Endothelial cell of umbilical vein (primary cell): Measurements from ENCODE around the gene ZNF354C. TPM values are rescaled to one million over a fixed set of nuclear protein-coding genes. Genes with fewer than 3 reads are reported as not detected.

ENCODE experiments used
- BruUV-seq: library from RNA; stranded (reverse); fragments of 400-500 nt; replicated peaks from 2 replicates; lab custom pipeline; 2021; lab: Mats Ljungman, UMichigan
- CTCF ChIA-PET: fragments of 300-600, 350-600 bp; sonication (Branson Sonifier 250); formaldehyde crosslinking; loops from one replicate; lab custom pipeline; 2021; ENCODE audit warnings: antibody characterized with exemption, inconsistent platforms; lab: Charles Lee
- POLR2A ChIA-PET: fragments of 300-600, 350-600 bp; sonication (Branson Sonifier 250); formaldehyde crosslinking; loops from one replicate; lab custom pipeline; 2021; ENCODE audit warnings: antibody characterized with exemption, inconsistent platforms; lab: Charles Lee
- DNase-seq: peaks from one replicate; pipeline ENCODE4 v3.0.0-alpha.2; 2011; ENCODE audit warnings: low read depth, low spot score
- FAIRE-seq: peaks from 2 replicates; lab custom pipeline; 2011; peaks lifted over from hg19 to GRCh38; lab: Jason Lieb, UNC
- H2AFZ ChIP-seq: 2 replicates; pipeline ENCODE4 v1.6.0; 2012; ENCODE audit warnings: low read depth, low read length, control low read depth, inconsistent platforms
- H3K27ac ChIP-seq: 2 replicates; pipeline ENCODE4 v1.5.1; 2011; ENCODE audit warnings: low read depth, mild to moderate bottlenecking, control low read depth, low read length, moderate library complexity; ENCODE audit not compliant: insufficient read depth
- H3K27me3 ChIP-seq, 2 experiments: 2 replicates each; pipeline versions ENCODE4 v1.6.0 to v1.6.1; 2011; ENCODE audit warnings: low read length in 2 of 2, mixed read lengths in 1 of 2; ENCODE audit not compliant: control insufficient read depth in 2 of 2, insufficient read depth in 2 of 2
- H3K36me3 ChIP-seq, 2 experiments: 2 replicates in 1 of 2; 3 replicates in 1 of 2; pipeline ENCODE4 v1.5.1; 2011; ENCODE audit warnings: low read length in 2 of 2, mild to moderate bottlenecking in 1 of 2, moderate library complexity in 1 of 2; ENCODE audit not compliant: control insufficient read depth in 2 of 2, insufficient read depth in 2 of 2; ENCODE audit errors: extremely low read depth in 1 of 2
- H3K4me1 ChIP-seq: 3 replicates; pipeline ENCODE4 v1.5.1; 2011; ENCODE audit warnings: mild to moderate bottlenecking, low read length; ENCODE audit not compliant: control insufficient read depth, insufficient read depth; ENCODE audit errors: extremely low read depth
- H3K4me2 ChIP-seq: 2 replicates; pipeline ENCODE4 v1.6.1; 2011; ENCODE audit warnings: low read length, control low read depth, mixed read lengths; ENCODE audit not compliant: insufficient read depth
- H3K4me3 ChIP-seq, 3 experiments: fragments of 200-600 bp in 1 of 3; sonication (generic), shearing (Covaris generic) in 1 of 3; replicated peaks in 1 of 3; 2 replicates each; pipeline ENCODE4 v1.5.1; 2011 to 2016; ENCODE audit warnings: control low read depth in 3 of 3, low read length in 3 of 3, mild to moderate bottlenecking in 2 of 3, inconsistent platforms in 1 of 3, low read depth in 1 of 3, moderate library complexity in 1 of 3; ENCODE audit not compliant: insufficient read depth in 1 of 3
- H3K79me2 ChIP-seq: 2 replicates; pipeline ENCODE4 v1.6.0; 2012; ENCODE audit warnings: low read length, inconsistent platforms; ENCODE audit not compliant: control insufficient read depth, insufficient read depth
- H3K9ac ChIP-seq: replicated peaks from 2 replicates; pipeline ENCODE3; 2011; ENCODE audit warnings: low read length, control low read depth; ENCODE audit not compliant: insufficient read depth; ENCODE audit errors: extremely low read depth
- H3K9me1 ChIP-seq: replicated peaks from 3 replicates; pipeline ENCODE4 v1.6.0; 2011; ENCODE audit warnings: mild to moderate bottlenecking, low read length; ENCODE audit not compliant: control insufficient read depth, insufficient read depth; ENCODE audit errors: extremely low read depth
- H3K9me3 ChIP-seq: replicated peaks from 2 replicates; pipeline ENCODE4 v1.5.1; 2012; ENCODE audit warnings: low read length, inconsistent platforms; ENCODE audit not compliant: control insufficient read depth, insufficient read depth
- H4K20me1 ChIP-seq: replicated peaks from 2 replicates; pipeline ENCODE3; 2011; ENCODE audit warnings: mild to moderate bottlenecking, low read length; ENCODE audit not compliant: control insufficient read depth, insufficient read depth; ENCODE audit errors: extremely low read depth
- EZH2 ChIP-seq: IDR thresholded peaks from 2 replicates; pipeline ENCODE4 v1.6.1; 2012; ENCODE audit warnings: borderline replicate concordance, low read depth, mild to moderate bottlenecking, moderate library complexity, low read length, inconsistent platforms; ENCODE audit not compliant: severe bottlenecking
- FOS ChIP-seq: IDR thresholded peaks from 2 replicates; pipeline ENCODE4 v1.6.1; 2011; ENCODE audit warnings: mild to moderate bottlenecking, low read length, moderate library complexity, borderline replicate concordance; ENCODE audit not compliant: insufficient read depth
- GATA2 ChIP-seq: IDR thresholded peaks from 2 replicates; pipeline ENCODE4 v1.7.0; 2011; ENCODE audit warnings: low read depth, mild to moderate bottlenecking, moderate library complexity, mixed read lengths, low read length; ENCODE audit not compliant: insufficient read length, insufficient read depth
- JUN ChIP-seq: IDR thresholded peaks from 2 replicates; pipeline ENCODE4 v1.6.1; 2011; ENCODE audit warnings: borderline replicate concordance, low read depth; ENCODE audit not compliant: insufficient read length, insufficient read depth
- POLR2A ChIP-seq: IDR thresholded peaks from 2 replicates; pipeline ENCODE4 v1.6.1; 2012; ENCODE audit warnings: low read depth, mild to moderate bottlenecking, control low read depth, low read length
- POLR2AphosphoS5 ChIP-seq: IDR thresholded peaks from 2 replicates; pipeline ENCODE4 v1.6.1; 2012; ENCODE audit warnings: low read depth, mild to moderate bottlenecking, control low read depth, low read length, moderate library complexity; ENCODE audit not compliant: insufficient read depth
- dilution Hi-C: fragments of 300-500 bp; cut with MboI; formaldehyde crosslinking; loops from one replicate; pipeline ENCODE4 v1.15.0; 2019; ENCODE audit warnings: low sequenced_read_pairs; ENCODE audit not compliant: extremely low pct_ligation_motif_present
- intact Hi-C: fragments of 100-400 bp; cut with micrococcal nuclease; formaldehyde crosslinking; loops from one replicate; pipeline ENCODE4 v1.10.0; 2022
- polyA plus RNA-seq, 4 experiments: library from polyadenylated mRNA; depleted of rRNA in 3 of 4; stranded (reverse) in 3 of 4; unstranded in 1 of 4; fragments of >200 nt; gene quantifications; 2 replicates each; pipeline versions ENCODE4 v1.2.1 to v1.2.3, GENCODE V29; 2011 to 2012; ENCODE audit warnings: missing spikeins in 1 of 4
- total RNA-seq: library from RNA; stranded (reverse); gene quantifications from 2 replicates; pipeline ENCODE4 v1.2.3, GENCODE V29; 2021
- TF ChIP-seq, protein P1 (sequence below): IDR thresholded peaks from 2 replicates; pipeline ENCODE4 v1.6.1; 2011; ENCODE audit not compliant: insufficient read depth, insufficient read length

The ZNF354C gene
- total and polyA plus RNA-seq, 2 donors (not counting 3 experiments of a cell fraction or from before 2014, with no cell fraction given), result 1.5 to 4.7 TPM

GRCh38 chr5:179055436-179055835 is 4.7 kb upstream of the ZNF354C start:
- no TSS peak for BruUV-seq
- H3K27me3 ChIP-seq, result no peaks in the 10 kb centered on the region
- intact Hi-C loops, result no loop called here

GRCh38 chr5:179055841-179056240 is 4.3 kb upstream of the ZNF354C start:
- no peaks in the 10 kb centered on the region for H3K79me2 ChIP-seq
- H3K27me3 ChIP-seq, result no peaks in the 10 kb centered on the region
- BruUV-seq, result no TSS peak
- H3K9ac ChIP-seq, result no peak overlapping the region
- no peak overlapping the region for H3K4me2 ChIP-seq
- ChIA-PET POLR2A (no interaction called here), CTCF (no interaction called here)
- H4K20me1 ChIP-seq, result no peaks in the 10 kb centered on the region
- H3K9me3 ChIP-seq, result no peaks in the 10 kb centered on the region
- dilution Hi-C loops, result no loop called here
- H3K4me1 ChIP-seq, result peaks cover 2% of the 10 kb centered on the region
- intact Hi-C loops, result no loop called here
- no peak for TF ChIP-seq GATA2
- TF ChIP-seq EZH2, result no peak
- TF ChIP-seq FOS, result no peak
- TF ChIP-seq, protein P1, sequence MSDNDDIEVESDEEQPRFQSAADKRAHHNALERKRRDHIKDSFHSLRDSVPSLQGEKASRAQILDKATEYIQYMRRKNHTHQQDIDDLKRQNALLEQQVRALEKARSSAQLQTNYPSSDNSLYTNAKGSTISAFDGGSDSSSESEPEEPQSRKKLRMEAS, result no peak
- no peak for TF ChIP-seq JUN
- no peaks in the 10 kb centered on the region for H3K9me1 ChIP-seq
- no peak overlapping the region for H3K4me3 ChIP-seq
- FAIRE-seq (no peak), DNase-seq (no peak)
- H3K27ac ChIP-seq, result no peak overlapping the region
- no peak overlapping the region for H2AFZ ChIP-seq
- H3K36me3 ChIP-seq, result no peaks in the 10 kb centered on the region

More at GRCh38 chr5:179055436-179055835, 4.7 kb upstream of the ZNF354C start:
- CTCF ChIA-PET, result no interaction called here
- dilution Hi-C loops, result no loop called here
- no peak for TF ChIP-seq POLR2A
- no peak for TF ChIP-seq JUN
- TF ChIP-seq POLR2AphosphoS5, result no peak
- no peak overlapping the region for H2AFZ ChIP-seq
- FAIRE-seq, result no peak
- H3K4me1 ChIP-seq, result peaks cover 2% of the 10 kb centered on the region
- H4K20me1 ChIP-seq, result no peaks in the 10 kb centered on the region
- H3K4me2 ChIP-seq, result no peak overlapping the region
- H3K9me1 ChIP-seq, result no peaks in the 10 kb centered on the region
- no peaks in the 10 kb centered on the region for H3K9me3 ChIP-seq
- no peak overlapping the region for H3K4me3 ChIP-seq
- H3K27ac ChIP-seq, result no peak overlapping the region
- no peak for DNase-seq
- POLR2A ChIA-PET, result no interaction called here
- no peak overlapping the region for H3K9ac ChIP-seq
- no peaks in the 10 kb centered on the region for H3K79me2 ChIP-seq
- H3K36me3 ChIP-seq, result no peaks in the 10 kb centered on the region
